Heart left ventricle (tissue), 16 donors: ENCODE data around the gene PTCD1. TPM values are rescaled to one million over a fixed set of nuclear protein-coding genes. Genes with fewer than 3 reads are reported as not detected.
A peak's percentile ranks its signal among the peaks of the same experiment; 100 is the strongest.
"Not testable (repeated sequence)": the region's sequence is repeated elsewhere in the genome, so short reads cannot be mapped to it uniquely, and the experiment has no call there.

Experiments used
- ATAC-seq, 4 donors: fragments of 200-7000 bp; cut with Tn5 transposase; one replicate each; pipeline ENCODE4 v1.9.1; 2020 to 2022; ENCODE audit warnings: moderate library complexity in 4 of 4, mild to moderate bottlenecking in 3 of 4, moderate number of reproducible peaks in 1 of 4
- DNase-seq, 5 donors: peaks; one replicate each; pipeline ENCODE4 v3.0.0-alpha.2; 2020
- H3K27ac ChIP-seq, 12 donors: fragments of 200-600 bp; sonication (generic) in 4 of 12; one replicate each; pipeline versions ENCODE4 v1.5.0 to v1.8.0; 2016 to 2022; ENCODE audit warnings: mild to moderate bottlenecking in 2 of 12
- H3K27me3 ChIP-seq, 9 donors: fragments of 200-600 bp; sonication (generic) in 2 of 9; one replicate each; pipeline versions ENCODE4 v1.5.1 to v1.8.0; 2016 to 2022; ENCODE audit warnings: mild to moderate bottlenecking in 3 of 9
- H3K36me3 ChIP-seq, 9 donors: fragments of 200-600 bp; sonication (generic) in 2 of 9; one replicate each; pipeline versions ENCODE4 v1.5.0 to v1.8.0; 2018 to 2022; ENCODE audit warnings: mild to moderate bottlenecking in 2 of 9
- H3K4me1 ChIP-seq, 12 donors: fragments of 200-600 bp; sonication (generic) in 4 of 12; one replicate each; pipeline versions ENCODE4 v1.5.0 to v1.8.0; 2016 to 2022; ENCODE audit warnings: mild to moderate bottlenecking in 3 of 12
- H3K4me3 ChIP-seq, 12 donors: fragments of 200-600 bp; sonication (generic) in 4 of 12; one replicate each; pipeline versions ENCODE4 v1.5.0 to v1.8.0; 2017 to 2022; ENCODE audit warnings: mild to moderate bottlenecking in 9 of 12, moderate library complexity in 4 of 12
- H3K9me3 ChIP-seq, 12 donors: fragments of 200-600 bp; sonication (generic) in 4 of 12; one replicate each; pipeline versions ENCODE4 v1.5.0 to v1.8.0; 2016 to 2022; ENCODE audit warnings: mild to moderate bottlenecking in 1 of 12
- POLR2A ChIP-seq, 2 donors: fragments of 450-650 bp; IDR thresholded peaks; one replicate each; pipeline ENCODE4 v1.6.1; 2017; ENCODE audit warnings: antibody characterized with exemption in 2 of 2, mild to moderate bottlenecking in 2 of 2, moderate library complexity in 2 of 2
- WGBS, 4 donors: extraction: QIAGEN DNeasy Blood & Tissue Kit in 2 of 4; methylation state at CpG; one replicate each; pipeline versions ENCODE4 v1.1.5 to v1.1.7; 2013 to 2018; 5-methylcytosine and 5-hydroxymethylcytosine counted together
- intact Hi-C, 10 donors: fragments of 100-400 bp; cut with DNase I; formaldehyde crosslinking; loops; one replicate each; pipeline versions ENCODE4 v1.11.1 to v1.14.2; 2022
- polyA plus RNA-seq, 2 donors: library from polyadenylated mRNA; stranded (reverse); fragments of 200-250 nt; gene quantifications; one replicate each; pipeline ENCODE4 v1.2.3, GENCODE V29; 2013
- total RNA-seq, 9 donors: library from RNA; depleted of rRNA in 2 of 9; stranded (reverse); fragments of >200 nt in 2 of 9; fragmentation: NEBNext Ultra II Directional in 3 of 9; extraction: Animal tissue kit (Norgen Biotek cat#: 25700) in 3 of 9; gene quantifications; one replicate each; pipeline versions ENCODE4 v1.1.0 to v1.2.4, GENCODE V29; 2016 to 2023
- TF ChIP-seq, protein P1 (sequence below), 12 donors: fragments of 200-600 bp; sonication (generic) in 4 of 12; IDR thresholded peaks; one replicate each; pipeline versions ENCODE4 v1.5.0 to v1.8.0; 2018 to 2022; ENCODE audit warnings: antibody characterized with exemption in 12 of 12, mild to moderate bottlenecking in 5 of 12
- donor health status: ischemic (EF 13 %, LVEDD 7.1; RV severe dilation, severe dysfunction).
- donor health status: healthy with polysubstance abuse.
- donor health status: DM: no; HTN: yes; CAD: no.
- donor health status: DM: no; HTN: no; CAD: no.
- donor health status: ischemic (EF 25% LVEDD 6.9; RV normal size, moderate dysfunction).
- donor health status: ischemic (EF 25% LVEDD 5.7; RV mildly dilated, moderate dysfunction).
- donor health status: healthy.
- donor health status: DM: yes; HTN: yes; CAD: no.
- donor health status: ischemic (EF 35%, LVEDD 5.7; RV mildly dilated, moderate dysfunction).
- donor health status: nonischemic (EF 11% LVEDD 7.7; RV severe dilation, severe dysfunction).
- donor health status: DM: yes; HTN: yes; CAD: no.
- donor health status: PGD.
- donor health status: ischemic (EF 29% LVEDD 5.4; RV normal size, mild dysfunction).
- donor health status: nonischemic (EF 23%, LVEDD 6.1; RV moderate dilation, normal function).

The PTCD1 gene
- total and polyA plus RNA-seq, 11 donors: 2.1 to 9.0 (median 3.7) TPM

GRCh38 chr7:99415513-99416127 is 23.0 kb downstream of the PTCD1 start:
- H3K36me3 ChIP-seq: peaks cover 2 to 100% (median 99%) of the 10 kb centered on the region in 9 donors
- intact Hi-C loops: loop anchor here in 3 of 10 donors (10.0 kb wide), 3 partner anchors 51 to 1131 kb away; partner anchors contain the start of gene BRI3 (in 1 of the 3)
- H3K27me3 ChIP-seq, H3K27ac ChIP-seq, H3K4me3 ChIP-seq, ATAC-seq, H3K4me1 ChIP-seq, H3K9me3 ChIP-seq: not testable (repeated sequence)
- WGBS, 4 donors: 54 to 64% (median 58%) methylated on average over 17 of the region's 17 CpGs
- peak; percentile 38 to 72 (median 62) for DNase-seq
- TF ChIP-seq, protein P1, sequence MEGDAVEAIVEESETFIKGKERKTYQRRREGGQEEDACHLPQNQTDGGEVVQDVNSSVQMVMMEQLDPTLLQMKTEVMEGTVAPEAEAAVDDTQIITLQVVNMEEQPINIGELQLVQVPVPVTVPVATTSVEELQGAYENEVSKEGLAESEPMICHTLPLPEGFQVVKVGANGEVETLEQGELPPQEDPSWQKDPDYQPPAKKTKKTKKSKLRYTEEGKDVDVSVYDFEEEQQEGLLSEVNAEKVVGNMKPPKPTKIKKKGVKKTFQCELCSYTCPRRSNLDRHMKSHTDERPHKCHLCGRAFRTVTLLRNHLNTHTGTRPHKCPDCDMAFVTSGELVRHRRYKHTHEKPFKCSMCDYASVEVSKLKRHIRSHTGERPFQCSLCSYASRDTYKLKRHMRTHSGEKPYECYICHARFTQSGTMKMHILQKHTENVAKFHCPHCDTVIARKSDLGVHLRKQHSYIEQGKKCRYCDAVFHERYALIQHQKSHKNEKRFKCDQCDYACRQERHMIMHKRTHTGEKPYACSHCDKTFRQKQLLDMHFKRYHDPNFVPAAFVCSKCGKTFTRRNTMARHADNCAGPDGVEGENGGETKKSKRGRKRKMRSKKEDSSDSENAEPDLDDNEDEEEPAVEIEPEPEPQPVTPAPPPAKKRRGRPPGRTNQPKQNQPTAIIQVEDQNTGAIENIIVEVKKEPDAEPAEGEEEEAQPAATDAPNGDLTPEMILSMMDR (IDR thresholded peaks at IDR 0.05): peak; percentile 45 to 70 (median 60)

DNA sequence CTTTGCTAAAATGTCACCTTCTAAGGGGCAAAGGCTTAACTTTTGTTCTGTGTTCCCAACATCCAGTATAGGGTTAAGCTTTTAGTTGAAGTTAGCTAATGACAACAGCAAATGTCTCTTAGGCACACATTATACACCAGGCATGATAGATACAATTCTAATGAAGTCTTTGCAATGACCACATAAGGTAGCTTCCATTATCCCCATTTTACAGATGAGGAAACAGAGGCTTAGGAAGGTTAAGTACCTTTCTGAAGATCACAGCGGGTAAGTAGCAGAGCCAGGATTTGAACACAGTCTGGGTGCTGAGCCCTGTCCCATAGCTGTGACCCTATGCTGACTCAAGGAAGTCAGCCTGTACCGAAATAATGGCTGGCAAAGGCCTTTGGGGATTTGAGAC is 28.0 kb downstream of the PTCD1 start:
- H3K4me3 ChIP-seq: peak overlapping the region in 1 of 12 donors; percentile 76
- 78 to 92% (median 85%) methylated on average over 2 of the region's 2 CpGs for WGBS, 4 donors
- TF ChIP-seq POLR2A (IDR thresholded peaks at IDR 0.05): no peak
- TF ChIP-seq, protein P1 (IDR thresholded peaks at IDR 0.05): no peak
- no peaks in the 10 kb centered on the region for H3K27me3 ChIP-seq
- peaks cover 13 to 39% (median 32%) of the 10 kb centered on the region in 12 donors for H3K4me1 ChIP-seq
- peaks cover 0 to 58% (median 54%) of the 10 kb centered on the region in 9 donors for H3K36me3 ChIP-seq
- ATAC-seq (no peak), DNase-seq (no peak)
- intact Hi-C loops: loop anchor here in 3 of 10 donors (10.0 kb wide), 3 partner anchors 46 to 1126 kb away; partner anchors contain the start of gene BRI3 (in 1 of the 3)
- no peaks in the 10 kb centered on the region for H3K9me3 ChIP-seq
- H3K27ac ChIP-seq: no peak overlapping the region

DNA sequence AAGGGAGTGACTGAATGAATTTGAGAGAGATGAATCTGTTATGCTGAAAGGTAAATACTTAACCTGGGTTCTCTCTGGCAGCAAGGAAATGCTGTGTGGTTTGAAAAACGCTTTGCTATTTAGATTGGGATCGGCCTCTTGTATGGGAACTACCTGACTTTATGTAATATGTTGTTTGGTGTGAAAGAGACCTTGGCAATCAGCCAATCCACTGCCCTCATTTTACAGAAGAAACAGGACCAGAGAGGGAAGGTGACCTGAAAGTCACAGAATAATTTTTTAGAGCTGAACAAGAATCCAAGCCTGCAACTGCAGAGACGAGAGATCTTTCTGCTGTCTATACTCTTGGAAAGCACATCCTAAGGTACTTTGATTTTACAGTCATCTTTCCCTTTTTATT is 28.8 kb downstream of the PTCD1 start:
- peak overlapping the region; percentile 68 to 100 (median 96) for H3K4me3 ChIP-seq
- no peak for DNase-seq
- no peaks in the 10 kb centered on the region for H3K27me3 ChIP-seq
- H3K36me3 ChIP-seq: peaks cover 0 to 56% (median 46%) of the 10 kb centered on the region in 9 donors
- ATAC-seq: no peak
- 50 to 56% (median 53%) methylated on average over 3 of the region's 3 CpGs for WGBS, 4 donors
- peaks cover 13 to 46% (median 37%) of the 10 kb centered on the region in 12 donors for H3K4me1 ChIP-seq
- no peak for TF ChIP-seq POLR2A (IDR thresholded peaks at IDR 0.05)
- TF ChIP-seq, protein P1 (IDR thresholded peaks at IDR 0.05): no peak
- peak overlapping the region in 7 of 12 donors; percentile 94 to 99 (median 97) for H3K27ac ChIP-seq
- no peaks in the 10 kb centered on the region for H3K9me3 ChIP-seq
- intact Hi-C loops: loop anchor here in 7 of 10 donors (2.0 to 10.0 kb wide), 7 partner anchors 35 to 1125 kb away; partner anchors contain the start of genes ARPC1B (in 4 of the 7), BAIAP2L1 (in 1 of the 7) and BRI3 (in 1 of the 7)

GRCh38 chr7:99409192-99409572 is 29.4 kb downstream of the PTCD1 start:
- Histone ChIP-seq H3K27me3 (no peaks in the 10 kb centered on the region), H3K4me1 (peaks cover 13 to 50% (median 42%) of the 10 kb centered on the region in 12 donors), H3K9me3 (no peaks in the 10 kb centered on the region), H3K36me3 (peaks cover 0 to 56% (median 44%) of the 10 kb centered on the region in 9 donors), H3K4me3 (peak overlapping the region; percentile 68 to 100 (median 96)), H3K27ac (peak overlapping the region; percentile 93 to 99 (median 98))
- WGBS, 4 donors: 0 to 1% (median 0%) methylated on average over 18 of the region's 18 CpGs
- ATAC-seq (no peak), DNase-seq (peak in 1 of 5 donors; percentile 14)
- TF ChIP-seq, protein P1 (IDR thresholded peaks at IDR 0.05): no peak
- TF ChIP-seq POLR2A (IDR thresholded peaks at IDR 0.05): no peak
- intact Hi-C loops: loop anchor here in 6 of 10 donors (2.0 to 5.0 kb wide), 4 partner anchors 34 to 1007 kb away; partner anchors contain the start of genes ARPC1B (in 4 of the 6) and BAIAP2L1 (in 1 of the 6)
